Activated CD4-positive, alpha-beta T cell treated with anti-CD3 and anti-CD28 coated beads, Interleukin-2, amount 10 ng/mL, durations not matched to agents 7 days and 5 days (primary cell): ENCODE measurements around the gene GRIK2. TPM values are rescaled to one million over a fixed set of nuclear protein-coding genes. Genes with fewer than 3 reads are reported as not detected.

Experiments used
- CTCF ChIA-PET: fragments of 350-600 bp; sonication (Branson Sonifier 250); formaldehyde crosslinking; loops from one replicate; lab custom pipeline; 2021; ENCODE audit warnings: antibody characterized with exemption; lab: Charles Lee
- POLR2A ChIA-PET: fragments of 350-600 bp; sonication (Branson Sonifier 250); formaldehyde crosslinking; loops from one replicate; lab custom pipeline; 2021; ENCODE audit warnings: antibody characterized with exemption; lab: Charles Lee
- DNase-seq: peaks from one replicate; pipeline ENCODE4 v3.0.0-alpha.2; 2020
- H3K27ac Mint-ChIP-seq: one replicate; pipeline ENCODE4 v1.8.0; 2021; ENCODE audit warnings: mild to moderate bottlenecking, moderate library complexity, mixed read lengths
- H3K27me3 Mint-ChIP-seq: one replicate; pipeline ENCODE4 v1.8.0; 2021; ENCODE audit warnings: mixed read lengths
- H3K36me3 Mint-ChIP-seq: one replicate; pipeline ENCODE4 v1.8.0; 2021; ENCODE audit warnings: low read depth, mixed read lengths
- H3K4me1 Mint-ChIP-seq: one replicate; pipeline ENCODE4 v1.8.0; 2021; ENCODE audit warnings: mixed read lengths
- H3K4me3 Mint-ChIP-seq: one replicate; pipeline ENCODE4 v1.8.0; 2021; ENCODE audit warnings: mild to moderate bottlenecking, moderate library complexity, mixed read lengths
- H3K9me3 Mint-ChIP-seq: one replicate; pipeline ENCODE4 v1.8.0; 2021; ENCODE audit warnings: mixed read lengths
- total RNA-seq, 2 experiments: library from RNA; stranded (reverse); gene quantifications; one replicate each; pipeline ENCODE4 v1.2.3, GENCODE V29; 2021

The GRIK2 gene
- total RNA-seq, 2 experiments from 2014 or later = not detected

- no peaks in the 10 kb centered on the region for H3K27me3 Mint-ChIP-seq
- H3K36me3 Mint-ChIP-seq = no peaks in the 10 kb centered on the region
- no peaks in the 10 kb centered on the region for H3K4me1 Mint-ChIP-seq
- no peak overlapping the region for H3K4me3 Mint-ChIP-seq
- H3K9me3 Mint-ChIP-seq = no peaks in the 10 kb centered on the region
- ChIA-PET POLR2A (no interaction called here), CTCF (no interaction called here)
- no peak for DNase-seq
- no peak overlapping the region for H3K27ac Mint-ChIP-seq
These were observed 514.1 kb downstream of the GRIK2 start for GRCh38 chr6:101907356-101908217.

DNA sequence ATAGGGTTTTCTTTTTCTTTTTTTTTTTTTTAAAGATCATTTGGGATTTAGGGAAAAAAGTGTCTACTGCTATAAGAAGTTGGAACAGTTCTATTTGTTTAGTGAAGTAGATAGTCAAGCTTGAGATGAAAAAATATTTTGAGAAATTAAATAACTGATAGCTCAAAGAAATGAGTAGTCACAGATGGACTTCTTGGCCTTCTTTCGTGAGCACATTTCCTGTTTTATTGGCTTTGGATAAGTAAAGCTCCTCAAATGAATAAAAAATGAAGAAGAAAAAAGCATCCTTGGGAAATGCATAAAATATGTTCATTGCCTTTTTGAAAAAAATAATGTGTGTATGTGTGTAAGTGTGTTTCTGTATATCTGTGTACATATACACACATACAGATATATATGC lies 515.9 kb downstream of the GRIK2 start:
- Mint-ChIP-seq H3K4me1 (no peaks in the 10 kb centered on the region), H3K27ac (no peak overlapping the region), H3K4me3 (no peak overlapping the region), H3K9me3 (no peaks in the 10 kb centered on the region), H3K27me3 (no peaks in the 10 kb centered on the region), H3K36me3 (no peaks in the 10 kb centered on the region)
- ChIA-PET POLR2A (no interaction called here), CTCF (no interaction called here)
- no peak for DNase-seq

- Mint-ChIP-seq H3K4me3 (no peak overlapping the region), H3K9me3 (no peaks in the 10 kb centered on the region), H3K4me1 (no peaks in the 10 kb centered on the region), H3K36me3 (no peaks in the 10 kb centered on the region), H3K27ac (no peak overlapping the region), H3K27me3 (no peaks in the 10 kb centered on the region)
- ChIA-PET POLR2A (no interaction called here), CTCF (no interaction called here)
- no peak for DNase-seq
These were observed 518.8 kb downstream of the GRIK2 start for GRCh38 chr6:101912311-101912710.

DNA sequence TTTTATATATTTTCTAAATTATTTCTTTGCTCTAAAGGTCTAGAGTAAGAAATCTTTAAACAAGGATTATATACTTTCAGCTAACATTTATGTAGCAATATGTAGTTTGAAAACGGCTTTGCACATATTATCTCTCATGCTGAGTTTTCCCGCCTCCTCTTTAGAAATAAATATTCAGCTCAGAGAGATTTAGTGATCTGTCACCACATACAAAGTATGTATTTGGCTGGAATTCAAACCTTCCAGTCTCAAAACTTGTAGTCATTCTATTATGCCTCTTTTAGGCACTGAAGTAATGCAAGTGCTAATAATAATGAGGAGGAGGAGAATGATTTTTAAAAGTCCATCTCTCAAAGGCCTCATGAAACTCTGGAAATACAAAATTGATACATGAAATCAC lies 525.0 kb downstream of the GRIK2 start:
- H3K4me1 Mint-ChIP-seq = no peaks in the 10 kb centered on the region
- H3K36me3 Mint-ChIP-seq = no peaks in the 10 kb centered on the region
- no peaks in the 10 kb centered on the region for H3K9me3 Mint-ChIP-seq
- no peak overlapping the region for H3K27ac Mint-ChIP-seq
- no peak for DNase-seq
- CTCF ChIA-PET = no interaction called here
- no peaks in the 10 kb centered on the region for H3K27me3 Mint-ChIP-seq
- POLR2A ChIA-PET = no interaction called here
- H3K4me3 Mint-ChIP-seq = no peak overlapping the region

GRCh38 chr6:101921829-101922450 lies 528.4 kb downstream of the GRIK2 start:
- DNase-seq = no peak
- Mint-ChIP-seq H3K9me3 (no peaks in the 10 kb centered on the region), H3K4me1 (no peaks in the 10 kb centered on the region), H3K27ac (no peak overlapping the region), H3K4me3 (no peak overlapping the region), H3K27me3 (no peaks in the 10 kb centered on the region), H3K36me3 (no peaks in the 10 kb centered on the region)
- ChIA-PET CTCF (no interaction called here), POLR2A (interaction anchor here (0.7 kb wide), 1 partner anchor 205 kb away, joined by 3 read pairs; no protein-coding TSS in a partner anchor)

DNA sequence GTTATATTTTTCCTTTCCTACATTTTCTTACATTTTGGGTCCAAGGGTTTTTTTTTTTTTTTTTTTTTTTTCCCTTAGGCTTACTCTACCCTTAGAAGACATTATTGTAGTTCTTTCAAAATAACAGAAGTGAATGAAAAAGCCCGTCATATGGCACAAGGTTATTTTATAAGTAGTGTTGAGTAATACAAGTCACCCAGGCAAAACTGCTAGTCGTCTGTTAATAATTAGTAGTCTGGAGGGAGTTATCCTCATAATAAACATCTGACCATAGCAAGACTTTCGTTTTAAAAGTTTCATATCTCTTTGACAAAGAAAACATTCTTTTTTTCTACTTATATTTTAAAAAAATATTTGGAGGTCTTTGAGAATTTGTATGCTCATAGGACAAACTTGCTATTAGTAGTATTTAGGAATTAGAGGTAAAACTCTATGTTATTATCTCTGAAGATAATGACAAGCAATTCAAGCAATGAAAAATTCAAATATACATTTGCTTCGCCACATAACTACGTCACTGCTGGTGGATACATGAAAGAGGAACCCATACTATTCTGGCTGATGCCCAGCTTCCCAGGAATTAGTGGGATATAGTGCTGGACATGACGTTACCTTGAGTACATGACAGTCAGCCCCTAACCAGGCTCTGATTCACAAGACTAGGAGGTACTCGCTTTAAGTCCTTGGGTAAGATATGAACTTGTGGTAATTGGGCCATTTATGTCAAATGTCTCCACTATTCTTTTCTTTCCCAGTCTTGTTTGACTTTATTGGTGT lies 532.8 kb downstream of the GRIK2 start:
- H3K4me1 Mint-ChIP-seq = no peaks in the 10 kb centered on the region

DNA sequence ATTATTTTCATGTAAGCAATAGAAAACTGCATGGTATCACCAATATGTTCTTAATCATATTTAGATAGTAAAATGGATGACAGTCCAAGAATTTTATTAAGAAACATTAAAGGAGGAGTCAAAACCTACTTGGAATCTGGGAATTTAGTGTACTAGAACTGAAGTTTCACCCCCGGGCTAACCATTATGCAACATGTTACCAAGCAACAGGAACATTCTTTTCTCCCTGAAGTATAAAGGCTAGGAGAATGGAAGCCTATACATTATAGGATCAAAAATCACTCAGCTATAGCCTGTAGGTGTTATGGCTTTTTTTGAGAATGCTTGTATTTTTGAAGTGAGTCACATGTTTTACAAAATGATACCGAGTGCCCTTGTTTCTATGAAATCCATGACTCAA lies 538.3 kb downstream of the GRIK2 start:
- no peak overlapping the region for H3K27ac Mint-ChIP-seq
- H3K27me3 Mint-ChIP-seq = no peaks in the 10 kb centered on the region
- no peaks in the 10 kb centered on the region for H3K4me1 Mint-ChIP-seq
- H3K9me3 Mint-ChIP-seq = peaks cover 2% of the 10 kb centered on the region
- DNase-seq = no peak
- no peak overlapping the region for H3K4me3 Mint-ChIP-seq
- ChIA-PET POLR2A (no interaction called here), CTCF (no interaction called here)
- no peaks in the 10 kb centered on the region for H3K36me3 Mint-ChIP-seq

More for the DNA sequence above, 532.8 kb downstream of the GRIK2 start:
- no peaks in the 10 kb centered on the region for H3K27me3 Mint-ChIP-seq
- ChIA-PET POLR2A (no interaction called here), CTCF (no interaction called here)
- DNase-seq = no peak
- no peaks in the 10 kb centered on the region for H3K36me3 Mint-ChIP-seq
- H3K9me3 Mint-ChIP-seq = no peaks in the 10 kb centered on the region
- H3K4me3 Mint-ChIP-seq = no peak overlapping the region
- H3K27ac Mint-ChIP-seq = no peak overlapping the region

DNA sequence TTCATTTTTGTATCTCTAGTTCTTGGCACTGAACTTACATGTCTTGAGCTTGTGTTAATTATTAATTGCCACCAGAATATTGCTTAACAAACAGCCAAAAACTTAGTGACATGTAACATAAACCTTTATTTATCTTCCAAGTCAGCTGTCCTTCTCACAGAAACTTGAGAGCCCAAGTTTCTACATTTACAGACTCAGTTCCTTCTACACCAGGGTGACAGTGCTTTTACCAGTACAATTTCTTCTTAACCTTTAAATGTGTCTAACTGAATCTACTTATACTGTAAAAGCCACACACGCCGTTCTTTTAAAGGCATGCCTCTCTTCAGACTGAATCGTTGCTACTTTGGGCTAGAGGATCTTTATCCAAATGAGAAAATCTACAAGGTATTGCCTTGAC lies 539.2 kb downstream of the GRIK2 start:
- H3K4me1 Mint-ChIP-seq = no peaks in the 10 kb centered on the region
- POLR2A ChIA-PET = no interaction called here

DNA sequence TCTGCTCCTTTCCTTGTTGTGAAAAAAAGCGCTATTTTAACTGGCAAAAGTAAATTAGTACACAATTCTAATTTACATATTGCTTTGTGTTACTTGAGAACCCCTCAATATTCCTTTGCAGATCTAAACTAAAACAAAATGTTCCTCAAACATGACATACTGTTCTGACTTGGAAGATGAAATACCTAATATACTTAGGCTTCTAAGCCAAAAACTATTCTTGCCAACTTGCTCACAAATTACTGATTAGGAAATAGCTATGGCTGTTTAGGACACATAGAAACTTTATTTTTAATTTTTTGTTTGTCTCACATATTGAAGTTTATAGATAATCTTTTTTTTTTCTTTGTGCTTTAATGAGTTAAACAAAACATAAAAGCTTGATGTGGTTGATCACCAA lies 542.2 kb downstream of the GRIK2 start:
- ChIA-PET POLR2A (no interaction called here), CTCF (no interaction called here)
- Mint-ChIP-seq H3K27ac (no peak overlapping the region), H3K4me3 (no peak overlapping the region), H3K27me3 (no peaks in the 10 kb centered on the region), H3K4me1 (no peaks in the 10 kb centered on the region), H3K36me3 (no peaks in the 10 kb centered on the region), H3K9me3 (peaks cover 2% of the 10 kb centered on the region)
- no peak for DNase-seq

More for the DNA sequence above, 539.2 kb downstream of the GRIK2 start:
- Mint-ChIP-seq H3K9me3 (peaks cover 2% of the 10 kb centered on the region), H3K27ac (no peak overlapping the region), H3K27me3 (no peaks in the 10 kb centered on the region), H3K4me3 (no peak overlapping the region), H3K36me3 (no peaks in the 10 kb centered on the region)
- CTCF ChIA-PET = no interaction called here
- no peak for DNase-seq

DNA sequence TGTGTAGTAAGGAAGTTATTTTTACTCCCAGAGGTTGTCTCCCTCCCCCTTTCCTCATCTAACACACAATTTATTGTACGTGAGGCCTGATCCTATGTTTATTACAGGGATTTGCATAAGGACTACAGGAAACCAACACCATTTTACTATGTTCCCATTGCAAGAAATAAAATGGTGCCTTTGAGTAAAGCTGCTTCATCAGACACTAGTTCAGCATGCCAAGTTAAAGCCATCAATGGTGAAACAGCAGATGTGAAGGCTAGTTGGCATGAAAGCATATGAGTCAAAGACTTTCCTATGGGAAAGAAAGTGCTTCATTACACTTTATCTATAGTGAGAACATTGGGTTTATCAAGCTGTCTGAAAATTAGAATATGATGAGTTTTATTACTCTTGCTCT lies 543.0 kb downstream of the GRIK2 start:
- H3K27ac Mint-ChIP-seq = no peak overlapping the region
- H3K4me3 Mint-ChIP-seq = no peak overlapping the region
- no peaks in the 10 kb centered on the region for H3K36me3 Mint-ChIP-seq
- ChIA-PET POLR2A (no interaction called here), CTCF (no interaction called here)
- H3K9me3 Mint-ChIP-seq = peaks cover 2% of the 10 kb centered on the region
- H3K27me3 Mint-ChIP-seq = no peaks in the 10 kb centered on the region
- DNase-seq = no peak
- no peaks in the 10 kb centered on the region for H3K4me1 Mint-ChIP-seq

DNA sequence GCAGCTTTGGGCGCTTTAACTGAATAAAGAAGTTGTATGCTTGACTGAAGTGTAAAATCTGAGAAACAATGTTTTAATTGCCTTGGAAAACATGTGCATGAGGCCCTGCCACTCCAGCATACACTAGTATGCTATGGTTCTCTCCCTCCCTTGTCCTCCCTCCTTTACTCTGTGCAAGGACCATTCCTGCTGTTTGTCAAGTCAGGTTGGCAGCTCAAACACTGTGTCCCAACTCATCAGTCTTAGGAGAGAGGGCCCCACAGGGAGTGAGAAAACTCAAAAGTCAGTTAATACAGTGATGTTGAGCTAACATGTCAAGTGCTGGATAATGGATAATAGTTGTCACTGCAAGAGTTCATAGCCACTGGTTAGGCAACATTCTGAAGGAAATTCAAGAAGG lies 543.6 kb downstream of the GRIK2 start:
- POLR2A ChIA-PET = no interaction called here
- Mint-ChIP-seq H3K27me3 (no peaks in the 10 kb centered on the region), H3K27ac (no peak overlapping the region), H3K4me1 (no peaks in the 10 kb centered on the region), H3K4me3 (no peak overlapping the region), H3K9me3 (peaks cover 3% of the 10 kb centered on the region), H3K36me3 (no peaks in the 10 kb centered on the region)
- CTCF ChIA-PET = no interaction called here
- no peak for DNase-seq

DNA sequence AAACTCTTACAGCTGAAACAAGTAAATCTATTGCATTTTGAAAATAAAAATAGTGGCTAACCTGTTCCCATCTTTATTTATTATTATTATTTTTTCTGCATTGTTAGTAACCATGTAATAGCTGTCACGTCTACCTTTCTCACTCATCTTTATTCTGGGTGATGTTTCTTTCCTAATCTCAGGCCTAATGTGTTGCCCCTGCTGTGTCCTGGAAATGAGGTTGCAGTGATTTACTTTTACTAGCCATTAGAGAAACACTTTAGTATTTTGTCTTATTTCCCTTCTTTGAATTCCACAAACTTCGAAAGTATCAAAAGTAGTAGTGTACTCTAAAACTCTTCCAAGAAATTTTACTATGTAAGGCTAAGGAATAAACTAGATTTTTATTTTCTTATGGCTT lies 546.9 kb downstream of the GRIK2 start:
- H3K27ac Mint-ChIP-seq = no peak overlapping the region
- no peaks in the 10 kb centered on the region for H3K4me1 Mint-ChIP-seq
- peaks cover 7% of the 10 kb centered on the region for H3K9me3 Mint-ChIP-seq
- ChIA-PET POLR2A (no interaction called here), CTCF (no interaction called here)
- H3K36me3 Mint-ChIP-seq = no peaks in the 10 kb centered on the region
- DNase-seq = no peak
- H3K4me3 Mint-ChIP-seq = no peak overlapping the region
- no peaks in the 10 kb centered on the region for H3K27me3 Mint-ChIP-seq

DNA sequence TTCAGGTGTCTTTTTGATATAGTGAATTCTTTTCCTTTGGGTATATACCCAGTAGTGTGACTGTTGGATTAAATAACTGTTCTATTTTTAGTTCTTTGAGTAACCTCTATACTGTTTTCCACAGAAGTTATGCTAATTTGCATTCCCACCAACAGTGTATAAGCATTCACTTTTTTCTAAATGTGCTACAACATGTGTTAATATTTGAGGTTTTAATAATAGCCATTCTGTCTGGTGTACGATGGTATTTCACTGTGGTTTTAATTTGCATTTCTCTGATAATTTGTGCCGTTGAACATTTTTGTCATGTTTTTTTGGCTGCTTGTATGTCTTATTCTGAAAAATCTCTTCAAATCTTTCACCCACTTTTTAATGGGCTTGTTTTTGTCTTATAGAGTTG lies 563.5 kb downstream of the GRIK2 start:
- H3K4me3 Mint-ChIP-seq = no peak overlapping the region
- no peak overlapping the region for H3K27ac Mint-ChIP-seq
- H3K27me3 Mint-ChIP-seq = no peaks in the 10 kb centered on the region
- ChIA-PET CTCF (no interaction called here), POLR2A (no interaction called here)
- H3K36me3 Mint-ChIP-seq = no peaks in the 10 kb centered on the region
- DNase-seq = no peak
- H3K4me1 Mint-ChIP-seq = no peaks in the 10 kb centered on the region
- peaks cover under 1% of the 10 kb centered on the region for H3K9me3 Mint-ChIP-seq
